Body of pancreas (tissue), 4 donors: ENCODE measurements around the gene NECAP2. TPM values are rescaled to one million over a fixed set of nuclear protein-coding genes. Genes with fewer than 3 reads are reported as not detected.

ENCODE experiments used
- ATAC-seq: fragments of 150-250 bp; one replicate; pipeline ENCODE4 v1.9.1; 2016
- DNase-seq, 4 donors: peaks; one replicate each; pipeline ENCODE4 v3.0.0-alpha.2; 2019
- H3K27ac ChIP-seq, 4 donors: fragments of 200-600 bp; sonication (generic); 1 replicate in 3 of 4; 2 replicates in 1 of 4; pipeline versions ENCODE4 v1.5.1 to v1.6.1; 2016 to 2019; ENCODE audit warnings: mild to moderate bottlenecking in 1 of 4, mixed read lengths in 1 of 4, moderate library complexity in 1 of 4
- H3K27me3 ChIP-seq, 2 donors: fragments of 200-600 bp; sonication (generic); one replicate each; pipeline ENCODE4 v1.6.0; 2016; ENCODE audit warnings: mild to moderate bottlenecking in 1 of 2
- H3K36me3 ChIP-seq, 2 donors: fragments of 200-600 bp; sonication (generic); replicated peaks in 1 of 2; 2 replicates each; pipeline ENCODE4 v1.5.1; 2016; ENCODE audit warnings: low read depth in 2 of 2; ENCODE audit not compliant: insufficient read depth in 1 of 2
- H3K4me1 ChIP-seq: fragments of 200-600 bp; sonication (generic); one replicate; pipeline ENCODE4 v1.6.0; 2016
- H3K4me3 ChIP-seq, 2 donors: fragments of 200-600 bp; sonication (generic); 1 replicate in 1 of 2; 2 replicates in 1 of 2; pipeline ENCODE4 v1.5.1; 2016 to 2019
- H3K9me3 ChIP-seq, 3 donors: fragments of 200-600 bp; sonication (generic); 1 replicate in 2 of 3; 2 replicates in 1 of 3; pipeline ENCODE4 v1.5.1; 2016
- CTCF ChIP-seq, 7 experiments: fragments of 450-650 bp in 4 of 7; fragments of 200-600 bp in 3 of 7; sonication (generic) in 3 of 7; IDR thresholded peaks; one replicate each; pipeline ENCODE4 v1.5.1; 2016 to 2019; ENCODE audit warnings: antibody characterized with exemption in 7 of 7
- POLR2A ChIP-seq, 3 donors: fragments of 450-650 bp; IDR thresholded peaks; one replicate each; pipeline ENCODE4 v1.6.1; 2016; ENCODE audit warnings: antibody characterized with exemption in 3 of 3, mild to moderate bottlenecking in 2 of 3
- WGBS, 2 donors: methylation state at CpG; one replicate each; pipeline ENCODE4 v1.1.5; 2017; 5-methylcytosine and 5-hydroxymethylcytosine counted together
- intact Hi-C: fragments of 100-400 bp; cut with DNase I; formaldehyde crosslinking; loops from one replicate; pipeline ENCODE4 v1.15.1; 2023
- total RNA-seq, 2 donors: library from RNA; depleted of rRNA; stranded (reverse); fragments of >200 nt; gene quantifications; one replicate each; pipeline ENCODE4 v1.1.0, GENCODE V29; 2016

Gene NECAP2
- total RNA-seq, 2 donors from 2014 or later, result 28.3 to 31.9 TPM

- 87 to 88% methylated on average over 10 of the region's 10 CpGs for WGBS, 2 donors
- ATAC-seq, result no peak
Observed at GRCh38 chr1:16446116-16446515, 5.6 kb downstream of the NECAP2 start.

DNA sequence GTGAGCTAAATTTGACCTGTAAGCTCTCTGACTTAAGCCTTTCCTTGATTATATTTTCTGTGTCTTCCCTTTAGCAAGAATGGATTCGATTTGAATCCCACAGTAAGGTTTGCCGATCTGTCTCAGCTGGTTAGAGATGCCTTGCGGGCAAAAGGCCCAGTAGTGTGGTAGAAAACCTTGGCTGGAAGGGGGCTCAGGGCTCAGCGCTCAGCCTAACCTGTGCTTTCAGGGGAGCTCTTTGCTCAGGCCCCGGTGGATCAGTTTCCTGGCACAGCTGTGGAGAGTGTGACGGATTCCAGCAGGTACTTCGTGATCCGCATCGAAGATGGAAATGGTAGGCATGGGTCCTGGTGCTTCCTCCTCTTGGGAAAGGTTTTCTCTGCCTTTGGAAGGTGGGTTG lies 7.1 kb downstream of the NECAP2 start:
- DNase-seq (no peak), ATAC-seq (no peak)
- Histone ChIP-seq H3K36me3 (peaks cover 0 to 28% of the 10 kb centered on the region in 2 donors), H3K4me1 (peaks cover 3% of the 10 kb centered on the region), H3K27ac (no peak overlapping the region), H3K4me3 (no peak overlapping the region), H3K27me3 (no peaks in the 10 kb centered on the region), H3K9me3 (no peaks in the 10 kb centered on the region)
- WGBS, 2 donors, result 93 to 95% methylated on average over 9 of the region's 9 CpGs
- no peak for TF ChIP-seq CTCF (IDR thresholded peaks at IDR 0.05)
- no peak for TF ChIP-seq POLR2A (IDR thresholded peaks at IDR 0.05)
- intact Hi-C loops, result no loop called here

More at GRCh38 chr1:16446116-16446515, 5.6 kb downstream of the NECAP2 start:
- TF ChIP-seq POLR2A (IDR thresholded peaks at IDR 0.05), result no peak
- TF ChIP-seq CTCF (IDR thresholded peaks at IDR 0.05), result no peak
- Histone ChIP-seq H3K36me3 (peaks cover 0 to 19% of the 10 kb centered on the region in 2 donors), H3K4me3 (no peak overlapping the region), H3K27me3 (no peaks in the 10 kb centered on the region), H3K27ac (no peak overlapping the region), H3K9me3 (no peaks in the 10 kb centered on the region), H3K4me1 (peaks cover 18% of the 10 kb centered on the region)
- intact Hi-C loops, result no loop called here
- DNase-seq, result no peak

GRCh38 chr1:16449065-16449464 lies 8.5 kb downstream of the NECAP2 start:
- Histone ChIP-seq H3K36me3 (peaks cover 0 to 39% of the 10 kb centered on the region in 2 donors), H3K27me3 (no peaks in the 10 kb centered on the region), H3K27ac (no peak overlapping the region), H3K9me3 (no peaks in the 10 kb centered on the region), H3K4me3 (no peak overlapping the region), H3K4me1 (no peaks in the 10 kb centered on the region)
- intact Hi-C loops, result no loop called here
- ATAC-seq (no peak), DNase-seq (no peak)
- TF ChIP-seq POLR2A (IDR thresholded peaks at IDR 0.05) (no peak), CTCF (IDR thresholded peaks at IDR 0.05) (no peak)
- 98 to 100% methylated on average over 4 of the region's 4 CpGs for WGBS, 2 donors

GRCh38 chr1:16449666-16450065 lies 9.1 kb downstream of the NECAP2 start:
- no peak for DNase-seq
- no peak for TF ChIP-seq POLR2A (IDR thresholded peaks at IDR 0.05)
- H3K4me3 ChIP-seq, result no peak overlapping the region
- no peak overlapping the region for H3K27ac ChIP-seq
- intact Hi-C loops, result no loop called here
- H3K9me3 ChIP-seq, result no peaks in the 10 kb centered on the region
- H3K4me1 ChIP-seq, result no peaks in the 10 kb centered on the region
- no peak for ATAC-seq
- peaks cover under 1 to 42% of the 10 kb centered on the region in 2 donors for H3K36me3 ChIP-seq
- H3K27me3 ChIP-seq, result no peaks in the 10 kb centered on the region
- 83 to 89% methylated on average over 5 of the region's 5 CpGs for WGBS, 2 donors

GRCh38 chr1:16450863-16451481 lies 10.4 kb downstream of the NECAP2 start:
- Histone ChIP-seq H3K4me1 (no peaks in the 10 kb centered on the region), H3K27me3 (no peaks in the 10 kb centered on the region), H3K4me3 (no peak overlapping the region), H3K9me3 (no peaks in the 10 kb centered on the region), H3K27ac (no peak overlapping the region), H3K36me3 (peaks cover 5 to 46% of the 10 kb centered on the region in 2 donors)
- WGBS, 2 donors, result 80 to 83% methylated on average over 6 of the region's 6 CpGs
- no peak for ATAC-seq
- DNase-seq, result no peak
- intact Hi-C loops, result no loop called here
- no peak for TF ChIP-seq POLR2A (IDR thresholded peaks at IDR 0.05)
- no peak for TF ChIP-seq CTCF (IDR thresholded peaks at IDR 0.05)
